Measurements from ENCODE around the gene SLC35F6. TPM values are rescaled to one million over a fixed set of nuclear protein-coding genes. Genes with fewer than 3 reads are reported as not detected.

The SLC35F6 gene
- total RNA-seq: 10 to 100 TPM; 17.9 to 18.6 TPM

GRCh38 chr2:26764078-26764887 is at the start of gene SLC35F6:
Gene SLC35F6 (plus strand): TSS chr2:26764284. CDS start chr2:26764350, 66 bp downstream.

GRCh38 chr2:26785431-26786206 is 21.5 kb downstream of the SLC35F6 start, which contains the start of gene CENPA:
Gene CENPA (plus strand): TSS chr2:26786056. CDS start chr2:26786197, 141 bp downstream.

Other genes starting within 250 kb of the SLC35F6 start
- gene CIB4, start 122.9 kb upstream of the SLC35F6 start, total RNA-seq: not detected
- gene KCNK3, start 71.6 kb upstream of the SLC35F6 start, total RNA-seq: not detected
- gene CENPA, start 21.8 kb downstream of the SLC35F6 start, total RNA-seq: 10 to 100 TPM; 31.0 to 33.8 TPM
- gene DPYSL5, start 83.8 kb downstream of the SLC35F6 start, total RNA-seq: under 1 TPM in 1 of 2 experiments, not detected in 1; 0.17 TPM
- 1 to 10 TPM; 1.6 to 1.8 TPM for gene MAPRE3, start 206.4 kb downstream of the SLC35F6 start, total RNA-seq

Data from activated naive CD4-positive, alpha-beta T cell treated with anti-CD3 and anti-CD28 coated beads, Interleukin-2, amount 10 ng/mL, durations not matched to agents 5 hours and 36 hours (primary cell).